ENCODE data around the gene HLA-DRB1. TPM values are rescaled to one million over a fixed set of nuclear protein-coding genes. Genes with fewer than 3 reads are reported as not detected.

HLA-DRB1 gene
- not detected in 2 replicates for total RNA-seq

GRCh38 chr6:32589596-32590449 lies at the start of gene HLA-DRB1:
Gene HLA-DRB1, minus strand, starts transcription at chr6:32589848. Its CDS starts 106 bp downstream, at chr6:32589742.

GRCh38 chr6:32637219-32637880 lies 47.7 kb upstream of the HLA-DRB1 start, which contains the start of gene HLA-DQA1:
Gene HLA-DQA1, plus strand, starts transcription at chr6:32637406. Its CDS starts 53 bp downstream, at chr6:32637459.

GRCh38 chr6:32529697-32530430 lies 59.8 kb downstream of the HLA-DRB1 start, which contains the start of gene HLA-DRB5:
Gene HLA-DRB5, minus strand, starts transcription at chr6:32530287. Its CDS starts 63 bp downstream, at chr6:32530224.

Other genes starting within 250 kb of the HLA-DRB1 start
- gene TSBP1, start 217.9 kb downstream of the HLA-DRB1 start, total RNA-seq: not detected in 2 replicates
- not detected in 2 replicates for gene BTNL2, start 182.7 kb downstream of the HLA-DRB1 start, total RNA-seq
- gene HLA-DRA, start 150.0 kb downstream of the HLA-DRB1 start, total RNA-seq: not detected in 2 replicates
- 0.09 TPM in 1 of 2 replicates, not detected in the other for gene HLA-DRB5, start 59.6 kb downstream of the HLA-DRB1 start, total RNA-seq
- not detected in 2 replicates for gene HLA-DQA1, start 47.6 kb upstream of the HLA-DRB1 start, total RNA-seq
- not detected in 2 replicates for gene HLA-DQB1, start 76.8 kb upstream of the HLA-DRB1 start, total RNA-seq
- gene HLA-DQA2, start 151.5 kb upstream of the HLA-DRB1 start, total RNA-seq: not detected in 2 replicates
- not detected in 2 replicates for gene HLA-DQB2, start 173.7 kb upstream of the HLA-DRB1 start, total RNA-seq
- gene HLA-DOB, start 227.2 kb upstream of the HLA-DRB1 start, total RNA-seq: 0.18 TPM in 1 of 2 replicates, not detected in the other
- 8.3 and 11.4 TPM in 2 replicates for gene TAP2, start 248.9 kb upstream of the HLA-DRB1 start, total RNA-seq

Measured in smooth muscle cell of the umbilical artery (primary cell).